ENCODE measurements around the gene SETD1A.

Gene SETD1A

GRCh38 chr16:30946671-30947540 is 10.6 kb upstream of the SETD1A start:
- H3K9me3 ChIP-seq (ENCODE audit: insufficient read depth, low read depth, low read length), result no peaks in the 10 kb centered on the region
- TF ChIP-seq, protein P1, sequence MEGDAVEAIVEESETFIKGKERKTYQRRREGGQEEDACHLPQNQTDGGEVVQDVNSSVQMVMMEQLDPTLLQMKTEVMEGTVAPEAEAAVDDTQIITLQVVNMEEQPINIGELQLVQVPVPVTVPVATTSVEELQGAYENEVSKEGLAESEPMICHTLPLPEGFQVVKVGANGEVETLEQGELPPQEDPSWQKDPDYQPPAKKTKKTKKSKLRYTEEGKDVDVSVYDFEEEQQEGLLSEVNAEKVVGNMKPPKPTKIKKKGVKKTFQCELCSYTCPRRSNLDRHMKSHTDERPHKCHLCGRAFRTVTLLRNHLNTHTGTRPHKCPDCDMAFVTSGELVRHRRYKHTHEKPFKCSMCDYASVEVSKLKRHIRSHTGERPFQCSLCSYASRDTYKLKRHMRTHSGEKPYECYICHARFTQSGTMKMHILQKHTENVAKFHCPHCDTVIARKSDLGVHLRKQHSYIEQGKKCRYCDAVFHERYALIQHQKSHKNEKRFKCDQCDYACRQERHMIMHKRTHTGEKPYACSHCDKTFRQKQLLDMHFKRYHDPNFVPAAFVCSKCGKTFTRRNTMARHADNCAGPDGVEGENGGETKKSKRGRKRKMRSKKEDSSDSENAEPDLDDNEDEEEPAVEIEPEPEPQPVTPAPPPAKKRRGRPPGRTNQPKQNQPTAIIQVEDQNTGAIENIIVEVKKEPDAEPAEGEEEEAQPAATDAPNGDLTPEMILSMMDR (conservative IDR thresholded peaks at IDR 0.05; ENCODE audit: low read length), result no peak
- no peak for TF ChIP-seq EZH2phosphoT487 (IDR thresholded peaks at IDR 0.05; ENCODE audit: borderline replicate concordance)
- H3F3A ChIP-seq (ENCODE audit: low read depth), result no peaks in the 10 kb centered on the region
- no peak overlapping the region for H2AFZ ChIP-seq (ENCODE audit: low read length)
- H3K79me2 ChIP-seq (ENCODE audit: insufficient read depth, low read length), result peaks cover 20% of the 10 kb centered on the region
- H3K4me2 ChIP-seq (ENCODE audit: low read depth, low read length, poor library complexity, severe bottlenecking), result no peak overlapping the region
- peaks cover 7% of the 10 kb centered on the region for H3K27me3 ChIP-seq (ENCODE audit: insufficient read depth, low read length, poor library complexity, severe bottlenecking)
- peaks cover 3% of the 10 kb centered on the region for H4K20me1 ChIP-seq (ENCODE audit: insufficient read depth, low read length, poor library complexity, severe bottlenecking)
- H3K4me3 ChIP-seq (ENCODE audit: low read length, poor library complexity, severe bottlenecking), result no peak overlapping the region
- no peaks in the 10 kb centered on the region for H3K9me2 ChIP-seq (replicated peaks; ENCODE audit: low read depth, low read length)
- peaks cover 25% of the 10 kb centered on the region for H3K4me1 ChIP-seq (ENCODE audit: insufficient read depth, low read length, poor library complexity, severe bottlenecking)
- no peak overlapping the region for H3K9ac ChIP-seq (ENCODE audit: low read depth, low read length, poor library complexity, severe bottlenecking)
- peaks cover 25% of the 10 kb centered on the region for H3K36me3 ChIP-seq (ENCODE audit: insufficient read depth, low read length)

GRCh38 chr16:30947541-30947858 is 10.1 kb upstream of the SETD1A start:
- H3F3A ChIP-seq (ENCODE audit: low read depth), result no peaks in the 10 kb centered on the region
- H3K79me2 ChIP-seq (ENCODE audit: insufficient read depth, low read length), result peaks cover 20% of the 10 kb centered on the region
- peaks cover 22% of the 10 kb centered on the region for H3K36me3 ChIP-seq (ENCODE audit: insufficient read depth, low read length)
- TF ChIP-seq EZH2phosphoT487 (IDR thresholded peaks at IDR 0.05; ENCODE audit: borderline replicate concordance), result no peak
- TF ChIP-seq, protein P1 (conservative IDR thresholded peaks at IDR 0.05; ENCODE audit: low read length), result no peak
- H3K9me2 ChIP-seq (replicated peaks; ENCODE audit: low read depth, low read length), result no peaks in the 10 kb centered on the region
- no peak overlapping the region for H3K4me2 ChIP-seq (ENCODE audit: low read depth, low read length, poor library complexity, severe bottlenecking)
- H3K4me1 ChIP-seq (ENCODE audit: insufficient read depth, low read length, poor library complexity, severe bottlenecking), result peaks cover 21% of the 10 kb centered on the region
- no peak overlapping the region for H2AFZ ChIP-seq (ENCODE audit: low read length)
- no peak overlapping the region for H3K4me3 ChIP-seq (ENCODE audit: low read length, poor library complexity, severe bottlenecking)
- no peaks in the 10 kb centered on the region for H3K9me3 ChIP-seq (ENCODE audit: insufficient read depth, low read depth, low read length)
- peaks cover 3% of the 10 kb centered on the region for H4K20me1 ChIP-seq (ENCODE audit: insufficient read depth, low read length, poor library complexity, severe bottlenecking)
- H3K27me3 ChIP-seq (ENCODE audit: insufficient read depth, low read length, poor library complexity, severe bottlenecking), result peaks cover 7% of the 10 kb centered on the region
- no peak overlapping the region for H3K9ac ChIP-seq (ENCODE audit: low read depth, low read length, poor library complexity, severe bottlenecking)

DNA sequence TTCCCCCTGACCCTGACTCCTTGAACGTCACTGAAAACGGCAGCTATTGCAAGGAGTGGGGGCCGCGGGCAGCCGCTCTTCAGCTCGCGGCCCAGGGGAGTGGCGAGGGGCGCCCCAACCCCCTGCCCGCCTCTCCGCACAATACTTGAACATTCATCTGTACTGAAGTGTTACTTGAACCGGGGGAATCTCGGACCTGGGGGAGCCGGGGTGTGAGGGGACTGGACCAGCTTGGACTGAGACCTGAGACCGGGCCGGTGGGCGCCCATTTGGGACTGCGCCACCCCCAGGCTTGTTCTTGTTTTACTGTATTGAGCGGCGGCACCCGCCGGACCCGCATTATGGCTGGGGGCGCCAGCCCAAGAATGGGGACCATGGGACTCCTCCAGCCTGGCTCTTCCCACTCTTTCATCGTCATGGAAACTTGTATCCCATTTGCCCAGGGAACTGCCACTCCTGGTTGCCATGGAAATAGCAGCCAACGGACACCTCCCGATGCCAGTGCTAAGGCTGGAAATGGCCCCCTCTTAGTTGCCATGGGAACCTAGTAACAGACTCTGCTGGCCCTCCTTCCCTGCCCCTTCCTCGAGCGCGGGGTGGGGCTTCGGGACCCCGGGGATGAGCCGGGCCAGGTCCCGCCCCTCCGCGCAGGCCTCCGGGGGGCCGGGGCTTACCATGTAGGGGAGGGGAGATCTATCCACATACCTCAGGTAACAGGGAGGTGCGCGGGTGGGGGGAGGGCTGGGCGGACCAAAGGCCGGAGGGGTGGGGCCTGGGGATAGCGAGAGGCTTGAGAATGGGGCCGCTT is 9.5 kb upstream of the SETD1A start:
- Histone ChIP-seq H3K79me2 (ENCODE audit: insufficient read depth, low read length) (peaks cover 22% of the 10 kb centered on the region), H3K9me2 (replicated peaks; ENCODE audit: low read depth, low read length) (no peaks in the 10 kb centered on the region), H2AFZ (ENCODE audit: low read length) (no peak overlapping the region), H3K9ac (ENCODE audit: low read depth, low read length, poor library complexity, severe bottlenecking) (peak overlapping the region; percentile 99), H3K4me3 (ENCODE audit: low read length, poor library complexity, severe bottlenecking) (peak overlapping the region; percentile 90), H3K4me1 (ENCODE audit: insufficient read depth, low read length, poor library complexity, severe bottlenecking) (peaks cover 21% of the 10 kb centered on the region), H3F3A (ENCODE audit: low read depth) (no peaks in the 10 kb centered on the region), H3K9me3 (ENCODE audit: insufficient read depth, low read depth, low read length) (no peaks in the 10 kb centered on the region), H4K20me1 (ENCODE audit: insufficient read depth, low read length, poor library complexity, severe bottlenecking) (peaks cover 3% of the 10 kb centered on the region), H3K4me2 (ENCODE audit: low read depth, low read length, poor library complexity, severe bottlenecking) (peak overlapping the region; percentile 84), H3K27me3 (ENCODE audit: insufficient read depth, low read length, poor library complexity, severe bottlenecking) (peaks cover 7% of the 10 kb centered on the region), H3K36me3 (ENCODE audit: insufficient read depth, low read length) (peaks cover 19% of the 10 kb centered on the region)
- TF ChIP-seq, protein P1 (conservative IDR thresholded peaks at IDR 0.05; ENCODE audit: low read length), result no peak
- TF ChIP-seq EZH2phosphoT487 (IDR thresholded peaks at IDR 0.05; ENCODE audit: borderline replicate concordance), result no peak

Data from Loucy (cell line).